OCI-LY7 (cell line): ENCODE results near the gene ARFGEF2. TPM values are rescaled to one million over a fixed set of nuclear protein-coding genes. Genes with fewer than 3 reads are reported as not detected.
A peak's percentile ranks its signal among the peaks of the same experiment; 100 is the strongest.

Source experiments
- BruUV-seq: library from RNA; stranded (reverse); fragments of 400-500 nt; replicated peaks from 2 replicates; lab custom pipeline; 2021; lab: Mats Ljungman, UMichigan
- CTCF ChIA-PET: fragments of 300-600 bp; sonication (Branson Sonifier 250); formaldehyde crosslinking; loops from one replicate; lab custom pipeline; 2022; ENCODE audit warnings: antibody characterized with exemption; ENCODE audit not compliant: unreplicated experiment; lab: Charles Lee
- POLR2A ChIA-PET: fragments of 300-600 bp; sonication (Branson Sonifier 250); formaldehyde crosslinking; loops from one replicate; lab custom pipeline; 2022; ENCODE audit warnings: antibody characterized with exemption; lab: Charles Lee
- DNase-seq: peaks from one replicate; pipeline ENCODE4 v3.0.0-alpha.2; 2015; ENCODE audit warnings: low spot score
- H2AFZ ChIP-seq: fragments of 200-600 bp; sonication (generic), shearing (Covaris generic); 2 replicates; pipeline ENCODE4 v1.6.1; 2014; ENCODE audit warnings: mild to moderate bottlenecking, antibody characterized with exemption, low read length, moderate library complexity
- H3K27ac ChIP-seq: fragments of 200-600 bp; sonication (generic); 2 replicates; pipeline ENCODE4 v1.5.1; 2014; ENCODE audit warnings: mixed run types, low read depth, mild to moderate bottlenecking, moderate library complexity, low read length, inconsistent platforms; ENCODE audit not compliant: poor library complexity, severe bottlenecking
- H3K36me3 ChIP-seq: fragments of 200-600 bp; sonication (generic); 2 replicates; pipeline ENCODE4 v1.6.1; 2014; ENCODE audit warnings: mild to moderate bottlenecking, antibody characterized with exemption, low read length, moderate library complexity, mixed read lengths; ENCODE audit not compliant: insufficient read depth
- H3K4me1 ChIP-seq: fragments of 200-600 bp; sonication (generic); 2 replicates; pipeline ENCODE4 v1.5.1; 2014; ENCODE audit warnings: mild to moderate bottlenecking, low read length; ENCODE audit not compliant: insufficient read depth, poor library complexity, severe bottlenecking
- H3K4me2 ChIP-seq: fragments of 200-600 bp; sonication (generic); 2 replicates; pipeline ENCODE4 v1.6.1; 2014; ENCODE audit warnings: mild to moderate bottlenecking, low read length
- H3K4me3 ChIP-seq: fragments of 200-600 bp; sonication (generic); 2 replicates; pipeline ENCODE4 v1.5.1; 2014; ENCODE audit warnings: mild to moderate bottlenecking, low read depth, low read length; ENCODE audit not compliant: poor library complexity, severe bottlenecking
- H3K79me2 ChIP-seq: fragments of 200-600 bp; sonication (generic); 2 replicates; pipeline ENCODE4 v1.6.1; 2016; ENCODE audit warnings: low read depth, mild to moderate bottlenecking, low read length, moderate library complexity, mixed read lengths; ENCODE audit not compliant: insufficient read depth
- H3K9me2 ChIP-seq: fragments of 200-600 bp; sonication (generic); 2 replicates; pipeline ENCODE4 v1.6.1; 2016; ENCODE audit warnings: mild to moderate bottlenecking, low read length, mixed read lengths; ENCODE audit not compliant: insufficient read depth
- H3K9me3 ChIP-seq: fragments of 200-600 bp; sonication (generic); 2 replicates; pipeline ENCODE4 v1.6.1; 2014; ENCODE audit warnings: mild to moderate bottlenecking, mixed run types, low read length, mixed read lengths
- H4K20me1 ChIP-seq: fragments of 200-600 bp; sonication (generic); 2 replicates; pipeline ENCODE4 v1.6.1; 2014; ENCODE audit warnings: mild to moderate bottlenecking, antibody characterized with exemption, low read length, moderate library complexity, mixed read lengths; ENCODE audit not compliant: insufficient read depth
- CTCF ChIP-seq: fragments of 200-600 bp; sonication (generic); conservative IDR thresholded peaks from 2 replicates; pipeline ENCODE4 v1.5.1; 2014; ENCODE audit warnings: mild to moderate bottlenecking, antibody characterized with exemption, low read length, moderate library complexity, mixed read lengths
- EZH2phosphoT487 ChIP-seq: fragments of 200-600 bp; sonication (generic); IDR thresholded peaks from 2 replicates; pipeline ENCODE4 v1.6.1; 2018; ENCODE audit warnings: low read depth, borderline replicate concordance, mild to moderate bottlenecking, mixed run types, antibody characterized with exemption, low read length, moderate library complexity, mixed read lengths
- intact Hi-C: fragments of 100-400 bp; cut with micrococcal nuclease; formaldehyde crosslinking; loops from one replicate; pipeline ENCODE4 v1.10.0; 2022; ENCODE audit not compliant: unreplicated experiment
- total RNA-seq, 2 experiments: library from RNA; depleted of rRNA in 1 of 2; stranded (reverse); fragments of >200 nt in 1 of 2; shearing (Covaris generic) in 1 of 2; gene quantifications; 2 replicates each; pipeline ENCODE4 v1.2.3, GENCODE V29; 2014 to 2022

Gene ARFGEF2
- total RNA-seq, 2 experiments from 2014 or later, result 23.4 to 42.1 TPM

GRCh38 chr20:48945840-48946514, 24.5 kb downstream of the ARFGEF2 start:
- Histone ChIP-seq H3K4me2 (no peak overlapping the region), H2AFZ (no peak overlapping the region), H3K27ac (no peak overlapping the region), H3K4me1 (no peaks in the 10 kb centered on the region), H4K20me1 (no peaks in the 10 kb centered on the region), H3K79me2 (no peaks in the 10 kb centered on the region), H3K36me3 (peaks cover 77% of the 10 kb centered on the region), H3K4me3 (no peak overlapping the region), H3K9me2 (no peaks in the 10 kb centered on the region), H3K9me3 (no peaks in the 10 kb centered on the region)
- TF ChIP-seq CTCF (no peak), EZH2phosphoT487 (no peak)
- CTCF ChIA-PET, result no interaction called here
- intact Hi-C loops, result no loop called here
- BruUV-seq, result no TSS peak
- POLR2A ChIA-PET, result no interaction called here
- no peak for DNase-seq

- no TSS peak for BruUV-seq
- no peak for DNase-seq
- Histone ChIP-seq H2AFZ (no peak overlapping the region), H3K4me2 (no peak overlapping the region), H3K36me3 (peaks cover 77% of the 10 kb centered on the region), H3K9me3 (no peaks in the 10 kb centered on the region), H3K4me3 (no peak overlapping the region), H4K20me1 (no peaks in the 10 kb centered on the region), H3K79me2 (no peaks in the 10 kb centered on the region), H3K27ac (no peak overlapping the region), H3K4me1 (no peaks in the 10 kb centered on the region), H3K9me2 (no peaks in the 10 kb centered on the region)
- intact Hi-C loops, result no loop called here
- TF ChIP-seq EZH2phosphoT487, result no peak
- 0 out of 2 replicates have a peak, but pooled peaks have one; percentile 18 for TF ChIP-seq CTCF
- ChIA-PET POLR2A (interaction anchor here (1.1 kb wide), 1 partner anchor 24 kb away, joined by 3 read pairs; no protein-coding TSS in a partner anchor), CTCF (no interaction called here)
Observed at GRCh38 chr20:48948612-48949011, 27.1 kb downstream of the ARFGEF2 start.
